ENCODE data around the gene PER3.
A peak's percentile ranks its signal among the peaks of the same experiment; 100 is the strongest.

The PER3 gene

GRCh38 chr1:7783826-7784491 lies at the start of gene PER3:
TSS of gene PER3 (plus strand) at chr1:7784291. CDS start at chr1:7784878, 587 bp downstream.
- peak; percentile 98 for DNase-seq (ENCODE audit: low spot score)
- TF ChIP-seq, protein P1, sequence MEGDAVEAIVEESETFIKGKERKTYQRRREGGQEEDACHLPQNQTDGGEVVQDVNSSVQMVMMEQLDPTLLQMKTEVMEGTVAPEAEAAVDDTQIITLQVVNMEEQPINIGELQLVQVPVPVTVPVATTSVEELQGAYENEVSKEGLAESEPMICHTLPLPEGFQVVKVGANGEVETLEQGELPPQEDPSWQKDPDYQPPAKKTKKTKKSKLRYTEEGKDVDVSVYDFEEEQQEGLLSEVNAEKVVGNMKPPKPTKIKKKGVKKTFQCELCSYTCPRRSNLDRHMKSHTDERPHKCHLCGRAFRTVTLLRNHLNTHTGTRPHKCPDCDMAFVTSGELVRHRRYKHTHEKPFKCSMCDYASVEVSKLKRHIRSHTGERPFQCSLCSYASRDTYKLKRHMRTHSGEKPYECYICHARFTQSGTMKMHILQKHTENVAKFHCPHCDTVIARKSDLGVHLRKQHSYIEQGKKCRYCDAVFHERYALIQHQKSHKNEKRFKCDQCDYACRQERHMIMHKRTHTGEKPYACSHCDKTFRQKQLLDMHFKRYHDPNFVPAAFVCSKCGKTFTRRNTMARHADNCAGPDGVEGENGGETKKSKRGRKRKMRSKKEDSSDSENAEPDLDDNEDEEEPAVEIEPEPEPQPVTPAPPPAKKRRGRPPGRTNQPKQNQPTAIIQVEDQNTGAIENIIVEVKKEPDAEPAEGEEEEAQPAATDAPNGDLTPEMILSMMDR (IDR thresholded peaks at IDR 0.05; ENCODE audit: extremely low read depth, missing control alignments), result no peak

- DNase-seq (ENCODE audit: low spot score), result no peak
- TF ChIP-seq, protein P1 (IDR thresholded peaks at IDR 0.05; ENCODE audit: extremely low read depth, missing control alignments), result no peak
Observed at GRCh38 chr1:7738044-7738443, 46.0 kb upstream of the PER3 start.

GRCh38 chr1:7743346-7743745 lies 40.7 kb upstream of the PER3 start:
- no peak for DNase-seq (ENCODE audit: low spot score)
- TF ChIP-seq, protein P1 (IDR thresholded peaks at IDR 0.05; ENCODE audit: extremely low read depth, missing control alignments), result no peak

- DNase-seq (ENCODE audit: low spot score), result no peak
- TF ChIP-seq, protein P1 (IDR thresholded peaks at IDR 0.05; ENCODE audit: extremely low read depth, missing control alignments), result no peak
Observed at GRCh38 chr1:7744882-7745281, 39.2 kb upstream of the PER3 start.

DNA sequence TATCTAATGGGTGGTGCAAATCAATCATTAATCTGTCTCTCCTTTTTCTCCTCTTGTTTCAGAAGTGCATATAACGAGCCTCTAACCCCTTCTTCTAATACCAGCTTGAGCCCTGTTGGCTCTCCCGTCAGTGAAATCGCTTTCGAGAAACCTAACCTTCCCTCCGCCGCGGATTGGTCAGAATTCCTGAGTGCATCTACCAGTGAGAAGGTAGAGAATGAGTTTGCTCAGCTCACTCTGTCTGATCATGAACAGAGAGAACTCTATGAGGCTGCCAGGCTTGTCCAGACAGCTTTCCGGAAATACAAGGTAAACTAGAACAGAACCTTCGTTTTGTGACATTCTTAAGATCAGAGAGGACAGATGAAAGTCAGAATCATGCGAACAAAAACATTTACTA lies 38.3 kb upstream of the PER3 start:
- TF ChIP-seq, protein P1 (IDR thresholded peaks at IDR 0.05; ENCODE audit: extremely low read depth, missing control alignments), result no peak
- DNase-seq (ENCODE audit: low spot score), result no peak

DNA sequence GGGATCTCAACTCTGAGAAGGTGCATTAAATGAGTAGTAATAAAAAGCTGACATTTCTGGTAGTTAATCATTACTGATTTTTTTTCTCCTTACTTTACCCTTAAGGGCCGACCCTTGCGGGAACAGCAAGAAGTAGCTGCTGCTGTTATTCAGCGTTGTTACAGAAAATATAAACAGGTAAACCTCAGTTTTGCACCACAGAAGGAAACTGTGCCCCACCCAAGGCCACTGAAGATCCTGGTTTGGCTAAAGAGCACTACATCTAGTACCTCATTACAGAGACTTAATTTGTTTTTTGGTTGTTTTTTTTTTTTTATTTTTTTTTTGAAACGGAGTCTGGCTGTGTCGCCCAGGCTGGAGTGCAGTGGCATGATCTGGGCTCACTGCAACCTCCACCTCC lies 36.5 kb upstream of the PER3 start:
- TF ChIP-seq, protein P1 (IDR thresholded peaks at IDR 0.05; ENCODE audit: extremely low read depth, missing control alignments), result no peak
- DNase-seq (ENCODE audit: low spot score), result no peak

- TF ChIP-seq, protein P1 (IDR thresholded peaks at IDR 0.05; ENCODE audit: extremely low read depth, missing control alignments), result no peak
- DNase-seq (ENCODE audit: low spot score), result no peak
Observed at GRCh38 chr1:7749126-7749525, 35.0 kb upstream of the PER3 start.

All from GM20000 (cell line).